ENCODE data around the gene CDH13.

DNA sequence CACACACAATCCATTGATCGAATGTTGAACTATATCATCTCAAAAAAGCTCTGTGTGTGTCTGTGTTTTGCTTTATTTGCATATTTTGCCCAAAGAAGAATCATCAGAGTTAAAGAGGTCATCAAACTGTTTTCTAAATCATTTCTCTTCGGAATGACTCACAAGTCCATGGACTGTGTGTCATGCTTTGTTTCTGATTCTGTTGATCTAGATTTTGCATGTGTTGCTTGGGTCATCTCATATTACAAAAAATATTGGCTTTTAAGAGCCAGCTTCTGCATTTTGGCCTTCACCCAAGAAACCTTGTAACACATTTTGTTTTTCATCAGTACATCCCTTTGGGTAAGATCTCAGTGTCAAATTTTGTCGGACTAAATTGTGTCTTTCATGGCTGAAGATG lies 709.8 kb downstream of the CDH13 start:
- TF ChIP-seq, protein P1, sequence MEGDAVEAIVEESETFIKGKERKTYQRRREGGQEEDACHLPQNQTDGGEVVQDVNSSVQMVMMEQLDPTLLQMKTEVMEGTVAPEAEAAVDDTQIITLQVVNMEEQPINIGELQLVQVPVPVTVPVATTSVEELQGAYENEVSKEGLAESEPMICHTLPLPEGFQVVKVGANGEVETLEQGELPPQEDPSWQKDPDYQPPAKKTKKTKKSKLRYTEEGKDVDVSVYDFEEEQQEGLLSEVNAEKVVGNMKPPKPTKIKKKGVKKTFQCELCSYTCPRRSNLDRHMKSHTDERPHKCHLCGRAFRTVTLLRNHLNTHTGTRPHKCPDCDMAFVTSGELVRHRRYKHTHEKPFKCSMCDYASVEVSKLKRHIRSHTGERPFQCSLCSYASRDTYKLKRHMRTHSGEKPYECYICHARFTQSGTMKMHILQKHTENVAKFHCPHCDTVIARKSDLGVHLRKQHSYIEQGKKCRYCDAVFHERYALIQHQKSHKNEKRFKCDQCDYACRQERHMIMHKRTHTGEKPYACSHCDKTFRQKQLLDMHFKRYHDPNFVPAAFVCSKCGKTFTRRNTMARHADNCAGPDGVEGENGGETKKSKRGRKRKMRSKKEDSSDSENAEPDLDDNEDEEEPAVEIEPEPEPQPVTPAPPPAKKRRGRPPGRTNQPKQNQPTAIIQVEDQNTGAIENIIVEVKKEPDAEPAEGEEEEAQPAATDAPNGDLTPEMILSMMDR (conservative IDR thresholded peaks at IDR 0.05), result no peak
- TF ChIP-seq ZFX (IDR thresholded peaks at IDR 0.05), result no peak
